HFF-Myc (cell line): ENCODE measurements around the gene SLC4A4.

Experiments
- DNase-seq: peaks from one replicate; pipeline ENCODE4 v3.0.0-alpha.2; 2011; ENCODE audit warnings: low read depth; ENCODE audit errors: extremely low read depth
- H3K4me3 ChIP-seq: replicated peaks from 2 replicates; pipeline ENCODE4 v1.5.1; 2011; ENCODE audit warnings: low read depth, mild to moderate bottlenecking, control low read depth, low read length
- CTCF ChIP-seq: IDR thresholded peaks from 2 replicates; pipeline ENCODE4 v1.5.1; 2012; ENCODE audit warnings: mild to moderate bottlenecking, low read depth, low read length, control low read depth; ENCODE audit errors: missing control alignments

SLC4A4 gene

DNA sequence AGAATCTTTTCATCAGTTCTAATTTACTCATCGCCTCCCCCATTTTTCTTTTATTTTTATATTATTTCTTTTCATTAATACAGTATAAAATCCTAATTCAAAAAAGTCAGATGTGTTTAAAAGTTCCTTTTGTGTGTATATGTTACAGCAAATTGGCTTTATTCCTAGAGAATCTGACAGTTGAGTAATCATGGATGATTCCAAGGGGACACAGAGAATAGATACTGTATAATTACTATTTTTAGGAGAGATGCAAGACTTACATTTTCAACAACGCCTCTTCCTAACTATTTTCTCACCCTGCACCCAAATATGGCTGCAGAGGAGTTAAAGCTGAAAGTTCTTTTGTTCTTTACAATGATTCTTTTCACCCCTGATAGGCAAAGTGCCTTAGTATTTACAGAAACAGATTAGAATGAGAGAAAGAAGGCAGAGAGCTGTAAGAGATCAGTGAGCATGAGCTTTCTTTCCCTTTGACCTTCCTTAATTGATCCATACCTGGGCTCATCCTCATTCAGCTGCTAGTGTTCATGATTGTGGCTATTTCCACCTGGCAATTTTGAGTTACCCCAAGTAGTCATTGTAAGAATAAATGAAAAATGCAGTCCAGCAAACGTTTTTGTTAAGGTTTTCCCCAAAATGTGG lies 210.8 kb downstream of the SLC4A4 start:
- DNase-seq, result no peak
- H3K4me3 ChIP-seq, result no peak overlapping the region
- TF ChIP-seq CTCF, result no peak

DNA sequence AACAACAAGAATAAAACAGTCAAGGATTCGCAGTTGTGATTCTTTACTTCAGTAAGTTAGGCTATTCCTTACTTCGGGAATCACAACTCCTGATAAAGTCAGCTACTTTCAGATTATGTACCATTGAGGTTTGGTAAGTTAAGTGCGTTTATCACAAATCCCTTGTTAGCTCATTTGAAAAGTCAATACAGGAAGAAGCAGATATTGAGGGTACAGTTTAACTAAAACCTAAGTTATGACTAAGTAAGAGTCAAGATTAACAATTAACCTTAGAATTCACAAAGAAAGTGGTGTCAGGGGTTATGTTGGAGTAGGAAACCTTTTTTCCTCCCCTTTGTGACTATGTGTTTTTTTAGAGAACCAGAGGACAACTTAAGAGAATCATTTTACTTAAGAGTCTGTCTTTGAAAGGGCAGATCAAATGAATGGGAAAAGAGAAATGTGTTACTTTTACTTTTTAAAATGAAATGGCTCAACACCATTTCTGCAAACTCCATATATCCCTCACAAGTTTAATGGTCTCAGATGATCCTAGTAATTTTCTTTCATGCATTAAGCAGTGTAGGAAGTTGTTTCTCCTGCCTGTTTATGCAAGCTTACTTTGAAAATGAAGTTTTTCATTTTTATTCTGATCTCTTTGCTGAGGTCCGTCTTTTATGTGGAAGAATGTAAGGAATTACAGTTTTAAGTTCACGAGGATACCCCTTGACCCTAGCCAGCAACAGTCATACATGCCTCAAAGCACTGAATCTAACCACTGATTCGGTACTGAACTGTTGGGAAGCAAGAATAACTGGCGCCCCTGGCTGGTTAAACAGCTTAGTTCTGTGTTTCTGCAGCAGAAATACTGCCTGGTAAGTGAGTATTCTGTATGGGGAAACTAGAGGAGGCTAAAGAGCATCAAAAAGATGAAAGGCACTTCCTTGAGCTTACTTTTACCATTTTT lies 211.7 kb downstream of the SLC4A4 start:
- peak; percentile 7 for TF ChIP-seq CTCF
- no peak overlapping the region for H3K4me3 ChIP-seq
- peak; percentile 5 for DNase-seq

- H3K4me3 ChIP-seq, result no peak overlapping the region
- no peak for DNase-seq
- TF ChIP-seq CTCF, result peak; percentile 22
Observed at GRCh38 chr4:71553605-71554004, 214.8 kb downstream of the SLC4A4 start.

GRCh38 chr4:71554025-71554424 lies 215.2 kb downstream of the SLC4A4 start:
- TF ChIP-seq CTCF, result no peak
- H3K4me3 ChIP-seq, result no peak overlapping the region
- DNase-seq, result no peak

- DNase-seq, result no peak
- H3K4me3 ChIP-seq, result no peak overlapping the region
- no peak for TF ChIP-seq CTCF
Observed at GRCh38 chr4:71558248-71558647, 219.4 kb downstream of the SLC4A4 start.

DNA sequence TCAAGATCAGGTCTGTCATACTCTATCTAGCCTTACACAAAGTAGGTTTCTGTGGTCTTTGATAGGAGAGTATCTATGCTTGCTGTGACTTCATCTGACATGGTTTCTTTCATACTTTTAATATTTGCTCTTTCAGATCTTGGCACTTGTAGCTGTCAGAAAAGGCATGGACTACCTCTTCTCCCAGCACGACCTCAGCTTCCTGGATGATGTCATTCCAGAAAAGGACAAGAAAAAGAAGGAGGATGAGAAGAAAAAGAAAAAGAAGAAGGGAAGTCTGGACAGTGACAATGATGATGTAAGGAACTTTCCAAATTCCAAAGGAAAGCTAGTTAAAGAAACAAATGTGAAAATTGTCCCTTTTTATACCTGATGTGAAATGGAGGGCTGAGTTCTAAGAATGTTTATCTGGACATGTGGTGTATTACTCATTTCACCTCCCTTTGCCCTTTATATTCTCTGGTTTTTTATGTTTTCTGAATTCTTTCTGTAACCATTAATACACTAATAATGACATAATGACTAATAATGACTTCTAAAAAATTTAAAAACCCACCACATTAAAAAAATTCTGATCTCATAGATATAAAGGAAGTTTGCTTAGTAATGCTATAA lies 221.2 kb downstream of the SLC4A4 start:
- no peak overlapping the region for H3K4me3 ChIP-seq
- TF ChIP-seq CTCF, result no peak
- peak; percentile 21 for DNase-seq
